SK-N-SH (cell line): ENCODE data around the gene FOXA2. TPM values are rescaled to one million over a fixed set of nuclear protein-coding genes. Genes with fewer than 3 reads are reported as not detected.

Experiments
- CTCF ChIA-PET: fragments of 300-600, 350-600 bp; formaldehyde crosslinking; extraction: SDS; loops from one replicate; lab custom pipeline; 2021; lab: Yijun Ruan, JAX
- POLR2A ChIA-PET: fragments of 350-600 bp; sonication (Branson Sonifier 250); formaldehyde crosslinking; extraction: SDS; loops from one replicate; lab custom pipeline; 2020; ENCODE audit warnings: antibody characterized with exemption, inconsistent platforms; lab: Yijun Ruan, JAX
- DNase-seq: peaks from one replicate; pipeline ENCODE4 v3.0.0; 2012
- H2AFZ ChIP-seq: fragments of 200-600 bp; sonication (generic); 2 replicates; pipeline ENCODE4 v1.8.1; 2016; ENCODE audit warnings: antibody characterized with exemption, mild to moderate bottlenecking, low read depth
- H3F3A ChIP-seq: fragments of 200-600 bp; sonication (generic); replicated peaks from 2 replicates; pipeline ENCODE3; 2016; ENCODE audit warnings: antibody characterized with exemption, mild to moderate bottlenecking; ENCODE audit not compliant: insufficient read depth
- H3K27ac ChIP-seq, 2 experiments: fragments of 200-500 bp in 1 of 2; fragments of 200-600 bp in 1 of 2; sonication (Bioruptor generic) in 1 of 2; sonication (generic), shearing (Covaris generic) in 1 of 2; 2 replicates each; pipeline versions ENCODE4 v1.5.1 to v1.6.1; 2014 to 2016; ENCODE audit warnings: low read depth in 2 of 2, inconsistent platforms in 1 of 2, low read length in 1 of 2, mild to moderate bottlenecking in 1 of 2, mixed read lengths in 1 of 2
- H3K27me3 ChIP-seq: fragments of 200-600 bp; sonication (generic), shearing (Covaris generic); 2 replicates; pipeline ENCODE4 v1.6.1; 2016; ENCODE audit warnings: mixed run types; ENCODE audit not compliant: insufficient read depth
- H3K36me3 ChIP-seq, 2 experiments: fragments of 200-500 bp in 1 of 2; fragments of 200-600 bp in 1 of 2; sonication (Bioruptor generic) in 1 of 2; sonication (generic) in 1 of 2; replicated peaks in 1 of 2; 2 replicates each; pipeline versions ENCODE3 to v1.5.1; 2014 to 2016; ENCODE audit warnings: low read length in 1 of 2, mild to moderate bottlenecking in 1 of 2; ENCODE audit not compliant: insufficient read depth in 2 of 2, control insufficient read depth in 1 of 2
- H3K4me1 ChIP-seq, 2 experiments: fragments of 200-500 bp in 1 of 2; fragments of 200-600 bp in 1 of 2; sonication (Bioruptor generic) in 1 of 2; sonication (generic), shearing (Covaris generic) in 1 of 2; 2 replicates each; pipeline versions ENCODE4 v1.5.1 to v1.6.1; 2014 to 2016; ENCODE audit warnings: low read depth in 1 of 2, low read length in 1 of 2, mixed run types in 1 of 2; ENCODE audit not compliant: insufficient read depth in 2 of 2, control insufficient read depth in 1 of 2
- H3K4me2 ChIP-seq: fragments of 200-600 bp; sonication (generic), shearing (Covaris generic); 2 replicates; pipeline ENCODE4 v1.6.1; 2017; ENCODE audit warnings: mixed run types
- H3K4me3 ChIP-seq, 2 experiments: fragments of 200-500 bp in 1 of 2; fragments of 200-600 bp in 1 of 2; sonication (Bioruptor generic) in 1 of 2; sonication (generic), shearing (Covaris generic) in 1 of 2; 2 replicates each; pipeline versions ENCODE4 v1.5.1 to v1.8.1; 2014 to 2016; ENCODE audit warnings: low read depth in 2 of 2, inconsistent platforms in 1 of 2, low read length in 1 of 2, mild to moderate bottlenecking in 1 of 2, mixed read lengths in 1 of 2, moderate library complexity in 1 of 2
- H3K79me2 ChIP-seq: fragments of 200-600 bp; sonication (generic); 2 replicates; pipeline ENCODE4 v1.8.1; 2017; ENCODE audit warnings: mild to moderate bottlenecking; ENCODE audit not compliant: insufficient read depth
- H3K9ac ChIP-seq: fragments of 200-600 bp; sonication (generic); 2 replicates; pipeline ENCODE4 v1.6.1; 2017; ENCODE audit warnings: mixed run types
- H3K9me2 ChIP-seq: fragments of 200-600 bp; sonication (generic); 2 replicates; pipeline ENCODE4 v1.6.1; 2017; ENCODE audit warnings: mixed run types
- H3K9me3 ChIP-seq: fragments of 200-600 bp; sonication (generic); 2 replicates; pipeline ENCODE4 v1.6.1; 2017; ENCODE audit warnings: mixed run types, mild to moderate bottlenecking, moderate library complexity
- H4K20me1 ChIP-seq: fragments of 200-600 bp; sonication (generic); 2 replicates; pipeline ENCODE4 v1.6.1; 2017; ENCODE audit warnings: mild to moderate bottlenecking, mixed run types; ENCODE audit not compliant: insufficient read depth
- CHD2 ChIP-seq: fragments of 150-350 bp; IDR thresholded peaks from 2 replicates; pipeline ENCODE4 v1.6.1; 2018; ENCODE audit warnings: low read length; ENCODE audit not compliant: partially characterized antibody
- EP300 ChIP-seq, 2 experiments: IDR thresholded peaks; 2 replicates each; pipeline versions ENCODE4 v1.4.0 to v1.6.1; 2012; ENCODE audit warnings: borderline replicate concordance in 1 of 2, low read depth in 1 of 2, low read length in 1 of 2
- FOXJ3 ChIP-seq: sonication (generic); formaldehyde crosslinking; IDR thresholded peaks from 2 replicates; pipeline ENCODE4 v1.5.1; 2020; ENCODE audit warnings: mild to moderate bottlenecking, missing genetic modification reagents
- MXI1 ChIP-seq: IDR thresholded peaks from 2 replicates; pipeline ENCODE4 v1.6.1; 2012; ENCODE audit warnings: mild to moderate bottlenecking, low read depth, low read length, improper control_type of control experiment
- NFIC ChIP-seq: IDR thresholded peaks from 2 replicates; pipeline ENCODE4 v1.4.0; 2012; ENCODE audit warnings: borderline replicate concordance
- PBX3 ChIP-seq: IDR thresholded peaks from 2 replicates; pipeline ENCODE4; 2012
- RCOR1 ChIP-seq: fragments of 150-350 bp; IDR thresholded peaks from 2 replicates; pipeline ENCODE4 v1.6.1; 2017; ENCODE audit warnings: antibody characterized with exemption, low read length
- SMC3 ChIP-seq: IDR thresholded peaks from 2 replicates; pipeline ENCODE4 v1.6.1; 2012; ENCODE audit warnings: low read depth, low read length, improper control_type of control experiment
- TEAD4 ChIP-seq: IDR thresholded peaks from 2 replicates; pipeline ENCODE4 v1.4.0; 2012; ENCODE audit warnings: mild to moderate bottlenecking, borderline replicate concordance; ENCODE audit not compliant: insufficient read depth
- WGBS: methylation state at CpG from one replicate; pipeline ENCODE4 v1.1.6; 2017; ENCODE audit warnings: low lambda C conversion rate; 5-methylcytosine and 5-hydroxymethylcytosine counted together
- polyA plus RNA-seq, 3 experiments: library from polyadenylated mRNA; depleted of rRNA; stranded (reverse); fragments of >200 nt; gene quantifications; 2 replicates each; pipeline ENCODE4 v1.2.3, GENCODE V29; 2012

The FOXA2 gene
- polyA plus RNA-seq, 1 of the 3 experiments (the other 2 are of a cell fraction), result not detected

- ChIA-PET CTCF (interaction anchor here (1.5 kb wide), 1 partner anchor 9 kb away, joined by 4 read pairs; no protein-coding TSS in a partner anchor), POLR2A (no interaction called here)
- Histone ChIP-seq H3K4me2 (no peak overlapping the region), H3K4me3 (no peak overlapping the region), H3K27me3 (peaks cover 91% of the 10 kb centered on the region), H3K9me2 (no peaks in the 10 kb centered on the region), H3K9me3 (no peaks in the 10 kb centered on the region), H3F3A (no peaks in the 10 kb centered on the region), H4K20me1 (no peaks in the 10 kb centered on the region), H2AFZ (no peak overlapping the region), H3K9ac (no peak overlapping the region), H3K36me3 (no peaks in the 10 kb centered on the region), H3K79me2 (no peaks in the 10 kb centered on the region), H3K27ac (no peak overlapping the region), H3K4me1 (no peaks in the 10 kb centered on the region)
- no peak for DNase-seq
- 32% methylated on average over 38 of the region's 44 CpGs for WGBS
- TF ChIP-seq TEAD4 (no peak), CHD2 (no peak), EP300 (IDR thresholded peaks at IDR 0.05; ENCODE audit: borderline replicate concordance in 1 of 2, low read depth in 1 of 2, low read length in 1 of 2) (no peak), SMC3 (no peak), MXI1 (no peak)
Measured at GRCh38 chr20:22577515-22578220, 6.7 kb downstream of the FOXA2 start.

GRCh38 chr20:22576733-22577514 is 7.4 kb downstream of the FOXA2 start:
- no peak overlapping the region for H2AFZ ChIP-seq
- no peak overlapping the region for H3K4me3 ChIP-seq
- no peaks in the 10 kb centered on the region for H3K36me3 ChIP-seq
- TF ChIP-seq FOXJ3 (CRISPR knock-in tag) (no peak), NFIC (no peak), RCOR1 (no peak), PBX3 (no peak)
- WGBS, result 39% methylated on average over 46 of the region's 48 CpGs
- ChIA-PET POLR2A (no interaction called here), CTCF (interaction anchor here (1.5 kb wide), 1 partner anchor 10 kb away, joined by 4 read pairs; no protein-coding TSS in a partner anchor)
- no peaks in the 10 kb centered on the region for H3K9me2 ChIP-seq
- H3F3A ChIP-seq, result no peaks in the 10 kb centered on the region
- H3K4me2 ChIP-seq, result no peak overlapping the region
- no peaks in the 10 kb centered on the region for H3K79me2 ChIP-seq
- no peak overlapping the region for H3K9ac ChIP-seq
- no peak overlapping the region for H3K27ac ChIP-seq
- H3K27me3 ChIP-seq, result peaks cover 90% of the 10 kb centered on the region
- no peaks in the 10 kb centered on the region for H4K20me1 ChIP-seq
- no peak for DNase-seq
- no peaks in the 10 kb centered on the region for H3K4me1 ChIP-seq
- H3K9me3 ChIP-seq, result no peaks in the 10 kb centered on the region
